GM19023 (cell line): Measurements from ENCODE around the gene TLK2.
A peak's percentile ranks its signal among the peaks of the same experiment; 100 is the strongest.
"Not testable (repeated sequence)": the region's sequence is repeated elsewhere in the genome, so short reads cannot be mapped to it uniquely, and the experiment has no call there.

Experiments used
- ATAC-seq: cut with Tn5 transposase; IDR thresholded peaks from one replicate; pipeline ENCODE4 v1.9.1; 2021; ENCODE audit warnings: mild to moderate bottlenecking, moderate library complexity; ENCODE audit not compliant: unreplicated experiment

The TLK2 gene

DNA sequence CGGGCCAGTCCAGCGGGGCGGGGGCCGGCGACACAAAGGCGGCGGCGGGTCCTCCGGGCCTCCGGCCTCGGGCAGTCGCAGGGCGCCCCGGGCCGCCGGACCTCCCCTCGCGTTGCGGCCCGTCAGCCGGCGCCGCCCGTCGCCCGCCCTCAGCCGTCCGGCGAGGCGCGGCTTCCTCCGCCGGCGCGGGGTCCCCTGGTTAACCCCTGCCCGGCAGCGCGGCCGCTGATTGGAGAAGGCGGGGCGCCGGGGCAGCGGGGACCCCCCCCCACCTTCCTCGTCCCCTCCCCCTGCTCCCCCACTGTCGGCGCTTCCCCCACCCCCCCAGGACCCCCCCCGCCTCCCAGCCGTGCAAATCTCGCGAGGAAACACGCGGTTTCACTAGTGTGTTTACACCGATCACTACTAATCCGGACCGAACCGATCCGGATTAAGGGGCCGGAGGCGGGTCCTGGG, at the start of gene TLK2:
Gene TLK2, plus strand, starts transcription at position 402 of the 456 bp plus-strand sequence. CDS start 2,301 bp downstream, outside the sequence.
- peak; percentile 80 for ATAC-seq

GRCh38 chr17:62435251-62435650, 43.4 kb upstream of the TLK2 start:
- not testable (repeated sequence) for ATAC-seq

GRCh38 chr17:62441181-62441580, 37.4 kb upstream of the TLK2 start:
- not testable (repeated sequence) for ATAC-seq

DNA sequence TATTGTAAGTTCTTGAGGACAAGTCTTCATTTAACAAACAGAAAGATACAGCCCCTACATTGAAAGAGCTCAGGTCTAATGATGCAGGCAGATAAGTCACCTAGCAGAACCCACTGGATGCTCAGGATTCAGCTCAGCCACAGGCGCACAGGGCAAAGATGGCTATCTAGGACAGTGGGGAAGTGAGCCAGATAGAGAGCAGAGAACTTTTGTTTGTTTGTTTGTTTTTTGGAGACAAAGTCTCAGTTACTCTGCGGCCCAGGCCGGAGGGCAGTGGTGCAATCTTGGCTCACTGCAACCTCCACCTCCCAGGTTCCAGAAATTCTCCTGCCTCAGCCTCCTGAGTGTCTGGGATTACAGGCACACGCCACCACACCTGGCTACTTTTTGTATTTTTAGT, 34.6 kb upstream of the TLK2 start:
- no peak for ATAC-seq

DNA sequence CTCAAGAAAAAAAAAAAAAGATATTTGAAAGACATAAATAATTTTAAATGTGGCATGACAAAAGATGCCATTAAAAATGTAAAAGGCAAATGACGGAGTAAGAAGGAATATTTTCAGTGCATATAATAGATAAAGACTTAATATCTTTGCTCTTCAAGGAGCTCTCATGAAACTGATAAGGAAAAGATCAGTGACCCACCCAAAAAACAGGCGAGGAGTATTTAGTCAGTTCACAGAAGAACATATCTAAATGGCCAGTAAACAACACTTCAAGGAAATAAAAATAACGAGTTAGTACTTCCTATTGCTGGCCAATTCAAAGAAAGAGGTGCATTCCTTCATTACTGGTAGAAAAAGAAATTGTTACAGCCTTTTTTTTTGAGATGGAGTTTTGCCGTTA, 32.8 kb upstream of the TLK2 start:
- not testable (repeated sequence) for ATAC-seq

GRCh38 chr17:62452195-62452594, 26.4 kb upstream of the TLK2 start:
- not testable (repeated sequence) for ATAC-seq

GRCh38 chr17:62453041-62453440, 25.6 kb upstream of the TLK2 start:
- not testable (repeated sequence) for ATAC-seq

DNA sequence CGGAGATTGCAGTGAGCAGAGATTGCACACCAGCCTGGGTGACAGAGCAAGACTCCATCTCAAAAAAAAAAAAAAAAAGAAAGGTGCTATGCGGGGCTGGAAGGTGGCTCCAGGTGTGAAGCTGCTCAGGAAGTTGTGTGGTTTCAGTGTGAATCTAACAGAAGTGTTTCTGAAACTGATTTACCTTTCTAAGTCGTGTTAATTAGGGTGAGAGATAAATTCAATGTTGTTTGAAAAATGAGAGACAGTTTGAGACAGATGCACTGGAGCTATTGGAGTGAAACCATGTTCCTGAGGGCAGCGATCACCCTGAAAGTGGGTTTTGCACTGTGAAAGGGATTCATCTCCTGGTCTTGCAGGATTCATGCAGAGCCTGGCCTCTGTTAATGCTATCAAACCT, 25.0 kb upstream of the TLK2 start:
- not testable (repeated sequence) for ATAC-seq

DNA sequence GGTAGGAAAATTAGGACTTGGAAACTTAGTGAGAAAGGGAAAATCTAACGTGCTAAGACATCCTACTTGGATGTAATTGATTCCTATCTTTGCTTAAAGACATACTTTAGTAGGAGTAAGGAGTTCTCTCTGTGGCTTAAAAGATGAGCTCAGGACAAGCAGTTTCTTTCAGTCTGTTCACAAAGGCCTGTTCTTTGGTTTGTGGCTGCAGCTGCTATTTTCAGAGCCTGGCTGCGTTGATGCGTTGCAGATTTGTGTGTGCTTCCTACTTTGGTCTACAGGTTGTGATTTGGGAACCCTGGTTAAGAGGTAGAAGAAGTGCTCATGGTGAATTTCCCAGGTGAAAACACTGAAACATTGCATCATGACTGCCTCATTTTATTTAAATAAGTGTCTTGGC, 24.5 kb upstream of the TLK2 start:
- not testable (repeated sequence) for ATAC-seq

DNA sequence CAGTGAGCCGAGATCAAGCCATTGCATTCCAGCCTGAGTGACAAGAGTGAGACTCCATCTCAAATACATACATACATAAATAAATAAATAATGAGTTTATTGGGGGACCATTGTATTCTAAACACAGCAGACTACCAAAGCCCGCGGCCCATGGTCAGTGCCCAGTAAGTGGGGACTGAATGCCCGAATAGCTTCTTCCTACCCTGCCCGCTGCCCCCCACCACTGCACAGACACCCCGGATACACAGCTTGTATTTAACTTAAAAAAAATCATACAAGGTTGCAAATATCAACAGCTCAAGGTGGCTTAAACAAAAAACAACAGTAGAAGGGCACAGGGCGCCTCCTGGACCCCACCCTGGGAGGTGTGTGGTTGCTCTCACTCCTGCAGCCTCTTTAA, 22.6 kb upstream of the TLK2 start:
- ATAC-seq: no peak

GRCh38 chr17:62458483-62458882, 20.1 kb upstream of the TLK2 start:
- ATAC-seq: not testable (repeated sequence)

DNA sequence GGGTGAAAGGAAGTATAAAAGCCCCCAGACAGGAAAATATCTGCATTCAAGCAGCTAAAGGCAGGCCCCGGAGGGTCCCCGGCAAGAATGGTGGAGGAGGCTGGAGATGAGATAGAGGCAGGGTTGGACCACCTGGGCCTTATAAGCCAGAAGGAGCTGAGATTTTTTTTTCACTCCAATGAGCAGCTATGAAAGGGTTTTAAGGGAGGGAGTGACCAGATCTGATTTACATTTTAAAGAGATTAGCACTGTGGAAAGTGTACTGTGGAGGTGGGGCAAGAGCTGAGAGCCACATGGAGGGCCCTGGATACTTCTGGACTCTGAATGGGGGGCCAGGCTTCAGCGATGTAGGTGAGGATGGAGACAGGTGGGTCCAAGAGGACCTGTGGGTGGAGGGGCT, 14.2 kb upstream of the TLK2 start:
- ATAC-seq: not testable (repeated sequence)

- ATAC-seq: not testable (repeated sequence)
Measured at GRCh38 chr17:62465271-62465670, 13.4 kb upstream of the TLK2 start.

- not testable (repeated sequence) for ATAC-seq
Measured at GRCh38 chr17:62470666-62471379, 7.8 kb upstream of the TLK2 start.

DNA sequence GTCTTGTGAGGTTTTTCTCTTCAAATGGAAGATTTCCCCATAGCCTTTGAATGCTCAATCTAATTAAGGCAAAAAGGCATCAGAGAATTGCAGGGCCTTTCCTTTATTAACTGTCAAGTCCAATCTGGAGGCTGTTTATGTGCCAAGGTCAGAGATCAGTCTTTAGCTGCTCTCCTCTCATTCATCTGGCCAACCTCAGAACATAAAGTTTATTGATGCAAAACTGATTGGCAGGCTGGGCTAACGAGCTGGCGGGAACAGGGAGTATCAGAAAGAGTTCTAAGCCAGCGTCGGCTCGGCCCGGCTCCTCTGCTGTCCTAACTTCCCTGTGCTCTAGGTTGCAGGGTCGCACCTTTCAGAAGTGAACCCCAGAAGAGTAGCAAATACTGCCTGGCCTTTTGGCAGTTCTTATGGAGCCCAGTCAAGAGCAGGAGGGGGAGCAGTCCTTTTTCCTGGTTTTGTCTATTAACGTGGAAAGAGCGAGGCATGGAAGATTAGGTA, 7.2 kb upstream of the TLK2 start:
- not testable (repeated sequence) for ATAC-seq

- ATAC-seq: not testable (repeated sequence)
Measured at GRCh38 chr17:62473030-62473982, 5.3 kb upstream of the TLK2 start.

DNA sequence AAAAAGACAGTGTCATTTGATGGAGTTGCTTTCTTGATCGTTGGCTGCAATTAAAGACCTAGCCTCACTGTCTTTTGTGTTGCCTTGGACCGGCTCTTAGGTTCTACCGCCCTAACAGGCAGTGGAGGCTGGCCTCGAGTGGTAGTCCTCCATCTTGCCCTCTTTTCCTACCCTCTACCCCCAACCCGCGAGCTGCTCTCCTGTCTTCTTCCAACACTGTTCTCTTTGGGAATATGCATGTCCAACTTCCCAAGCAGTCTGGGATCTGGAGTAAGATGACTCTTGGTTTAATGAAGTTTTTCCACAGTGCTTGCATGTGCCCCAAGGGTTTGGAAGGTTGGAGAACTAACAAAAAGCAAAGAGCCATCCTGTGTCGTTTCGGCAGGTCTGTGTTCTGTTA, 1.5 kb upstream of the TLK2 start:
- ATAC-seq: not testable (repeated sequence)

DNA sequence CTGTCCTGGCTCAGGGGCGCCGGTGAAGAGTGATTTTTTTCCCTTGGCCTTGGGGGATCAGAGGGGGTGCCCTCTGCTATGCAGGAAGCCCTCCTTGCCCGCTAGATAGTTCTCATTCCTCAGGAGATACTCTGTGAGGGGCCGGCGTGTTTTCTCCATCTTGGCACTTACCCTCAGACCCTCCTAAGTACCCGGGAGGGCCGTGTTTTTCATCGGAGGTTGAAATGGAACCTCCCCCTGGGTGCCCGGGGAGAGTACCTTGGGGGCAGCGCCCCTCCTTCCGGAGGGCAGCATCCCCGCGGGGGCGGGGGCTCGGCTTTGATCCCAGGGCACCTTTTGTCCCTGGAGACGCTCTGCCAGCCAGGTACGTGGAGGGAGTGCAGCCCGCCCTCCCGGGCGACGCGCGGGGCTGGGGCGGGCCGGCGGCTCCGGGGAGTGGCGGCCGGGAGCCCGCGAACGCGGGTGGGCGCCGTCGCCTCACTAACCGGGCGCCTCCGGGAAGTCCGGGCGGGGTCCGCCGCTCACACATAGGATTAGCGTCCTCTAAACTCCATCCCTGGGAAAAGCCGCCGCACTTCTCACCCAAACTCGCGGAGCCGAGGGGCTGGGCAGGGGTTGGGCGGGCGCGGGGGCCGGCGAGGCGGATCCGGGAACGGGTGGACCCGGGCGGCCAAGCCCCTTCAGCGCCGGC, 762 bp upstream of the TLK2 start:
- peak; percentile 26 for ATAC-seq

DNA sequence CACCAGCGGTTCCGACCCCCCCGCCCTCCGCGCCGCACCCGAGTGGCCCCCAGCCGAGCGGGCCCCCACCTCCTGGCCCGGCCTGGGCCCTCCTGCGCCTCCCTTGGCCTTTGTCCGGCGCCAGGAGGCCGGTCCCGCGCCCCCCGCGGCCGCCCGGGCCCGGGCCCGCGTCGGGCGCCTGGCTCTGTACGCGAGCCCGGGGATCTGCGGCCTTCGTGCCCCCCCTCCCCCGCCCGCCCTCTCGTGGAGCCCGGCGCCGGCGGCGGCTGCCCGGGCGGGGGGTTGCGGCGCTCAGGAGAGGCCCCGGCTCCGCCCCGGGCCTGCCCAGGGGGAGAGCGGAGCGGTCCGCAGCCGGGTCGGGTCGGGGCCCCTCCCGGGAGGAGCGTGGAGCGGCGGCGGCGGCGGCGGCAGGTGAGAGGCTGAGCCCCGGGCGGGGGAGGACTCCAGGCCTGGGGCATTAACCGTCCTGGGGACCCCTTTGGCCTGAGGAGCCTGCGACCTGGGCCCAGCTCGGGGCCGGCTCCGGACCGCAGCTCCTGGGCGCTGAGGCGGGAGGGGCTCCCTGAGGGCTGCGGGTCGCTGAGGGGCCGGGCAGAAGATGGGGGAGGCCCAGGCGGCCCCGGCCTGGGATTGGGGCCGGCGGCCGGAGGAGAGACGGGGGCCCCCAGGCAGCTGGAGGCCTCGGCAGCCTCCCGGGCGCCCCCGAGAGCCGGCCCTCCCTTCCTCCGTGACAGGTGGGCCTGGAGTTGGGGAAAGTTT, 434 bp downstream of the TLK2 start:
- peak; percentile 32 for ATAC-seq

DNA sequence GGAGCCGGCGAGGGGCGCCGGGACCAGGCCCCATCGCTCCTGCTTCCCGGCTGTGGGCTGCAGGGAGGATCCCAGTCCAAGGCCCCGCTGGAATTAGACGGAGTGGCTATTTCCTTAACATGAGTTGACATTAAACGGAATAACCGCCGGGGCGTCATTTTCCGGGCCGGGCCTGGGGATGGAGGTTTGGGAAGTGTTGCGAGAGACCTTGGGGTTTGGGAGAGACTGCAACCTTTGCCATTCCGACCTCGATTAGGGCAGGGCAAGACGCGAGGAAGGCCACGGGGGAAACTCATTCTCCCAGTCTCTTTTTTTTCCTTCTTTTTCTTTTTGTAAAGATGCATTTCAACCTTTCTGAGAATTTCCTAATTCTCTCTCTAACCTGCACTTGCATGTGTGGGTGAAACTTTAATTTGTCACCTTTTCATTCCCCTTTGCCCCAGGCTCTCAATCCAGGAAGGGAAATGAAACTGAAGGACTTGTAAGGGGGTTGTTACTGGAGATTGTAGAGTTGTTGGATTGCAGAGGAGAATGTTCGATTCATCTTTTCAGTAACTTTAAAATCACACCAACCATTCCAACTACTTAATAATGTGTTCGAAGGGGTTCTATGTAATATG, 1.1 kb downstream of the TLK2 start:
- ATAC-seq: not testable (repeated sequence)
